GM18517 (cell line): ENCODE measurements around the gene FCN1.

Experiments
- ATAC-seq: cut with Tn5 transposase; IDR thresholded peaks from one replicate; pipeline ENCODE4 v1.9.1; 2021; ENCODE audit warnings: mild to moderate bottlenecking, moderate library complexity; ENCODE audit not compliant: unreplicated experiment

FCN1 gene

DNA sequence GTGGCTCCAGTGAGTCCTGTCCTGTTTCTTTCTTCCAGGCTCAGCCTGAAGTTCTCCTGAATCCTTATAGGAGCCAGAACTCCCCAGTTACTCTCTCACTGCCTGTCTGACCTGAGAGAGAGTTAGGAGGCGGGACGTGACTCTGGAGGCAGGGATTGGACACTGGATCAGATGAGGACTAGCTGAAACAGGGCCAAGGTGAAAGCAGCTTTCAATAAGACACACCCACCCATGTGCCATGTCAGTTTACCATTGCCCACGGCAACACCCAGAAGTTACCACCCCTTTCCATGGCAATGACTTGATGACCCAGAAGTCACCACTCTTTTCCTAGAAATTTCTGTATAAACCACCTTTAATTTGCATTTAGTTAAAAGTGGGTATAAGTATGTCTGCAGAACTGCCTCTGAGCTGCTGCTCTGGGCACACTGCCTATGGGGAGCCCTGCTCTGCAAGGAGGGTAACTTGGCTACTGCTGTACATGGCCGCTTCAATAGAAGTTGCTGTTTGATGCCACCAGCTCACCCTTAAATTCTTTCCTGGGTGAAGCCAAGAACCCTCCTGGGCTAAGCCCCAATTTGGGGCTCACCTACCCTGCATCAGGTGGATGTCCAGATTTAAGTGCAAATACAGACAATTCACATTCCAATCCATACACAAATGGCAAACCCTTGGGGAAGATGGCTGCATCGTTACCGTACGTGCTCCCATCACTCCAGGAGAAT is 23.4 kb downstream of the FCN1 start:
- no peak for ATAC-seq

DNA sequence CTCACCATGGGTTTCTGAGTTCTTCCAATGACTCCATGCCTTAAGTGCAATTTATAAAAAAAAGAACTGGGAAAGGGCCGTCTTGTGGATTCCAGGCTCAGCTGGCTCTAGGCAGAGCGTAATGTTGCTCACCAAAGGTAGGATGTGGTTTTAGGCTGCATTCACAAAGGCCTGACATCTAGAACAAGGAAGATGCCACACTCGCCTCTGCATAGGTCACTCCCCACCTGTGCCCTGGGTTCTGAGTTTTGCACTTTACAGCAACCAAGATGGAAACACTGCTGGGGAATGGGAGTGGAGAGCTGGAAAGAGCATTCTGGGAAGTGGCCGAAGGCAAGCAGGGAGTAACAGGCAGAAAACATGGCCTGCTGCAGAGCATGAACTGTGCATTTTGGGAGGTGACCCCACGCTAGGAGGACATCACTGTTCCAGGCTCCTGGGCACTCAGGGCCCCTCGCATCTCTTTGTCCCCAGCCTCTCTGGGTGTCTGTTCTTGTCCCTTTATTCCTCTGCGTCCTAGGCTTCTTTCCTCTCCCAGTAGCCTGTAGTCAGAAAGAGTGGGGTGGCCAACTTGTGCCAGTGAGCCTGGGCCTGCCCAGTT is 24.8 kb downstream of the FCN1 start:
- ATAC-seq: no peak

DNA sequence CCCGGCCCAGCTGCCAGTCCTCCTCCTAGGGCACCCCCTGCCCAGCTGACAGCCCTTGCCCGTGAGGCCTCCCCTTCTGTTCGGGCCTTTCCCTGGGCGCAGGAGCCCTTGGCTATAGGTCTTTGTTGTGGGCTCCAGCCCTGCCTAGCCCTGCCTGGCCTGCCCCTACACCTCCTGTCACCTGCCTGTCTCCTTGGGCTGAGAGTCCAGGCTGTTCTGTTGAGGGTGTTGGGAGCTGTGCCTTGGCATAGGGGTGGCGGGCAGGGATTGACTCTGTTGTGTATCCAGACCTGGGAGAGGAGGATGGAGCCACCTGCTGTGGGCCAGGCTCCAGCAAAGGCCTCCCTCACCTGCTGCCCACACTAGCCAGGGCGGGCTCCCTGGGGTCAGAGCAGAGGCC is 25.5 kb downstream of the FCN1 start:
- ATAC-seq: no peak

DNA sequence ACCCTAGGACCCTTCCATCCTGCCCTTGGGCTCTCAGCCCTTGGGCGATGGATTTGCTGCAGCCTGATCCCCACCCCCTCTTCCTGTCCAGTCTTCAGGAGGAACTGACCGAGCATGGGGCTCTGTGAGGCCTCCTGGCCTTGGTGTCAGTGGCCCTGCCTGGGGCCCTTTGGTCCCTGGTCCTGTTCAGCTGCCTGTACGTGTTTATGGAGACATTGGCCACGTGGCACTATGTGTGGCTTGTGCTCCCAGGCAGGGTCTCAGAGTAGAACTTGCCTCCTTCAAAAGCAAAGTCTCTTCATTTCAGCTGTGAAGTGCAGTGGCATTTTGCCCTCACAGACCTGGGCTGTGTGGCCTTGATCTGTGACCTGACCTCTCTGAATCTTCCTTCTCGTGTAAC is 26.0 kb downstream of the FCN1 start:
- no peak for ATAC-seq

DNA sequence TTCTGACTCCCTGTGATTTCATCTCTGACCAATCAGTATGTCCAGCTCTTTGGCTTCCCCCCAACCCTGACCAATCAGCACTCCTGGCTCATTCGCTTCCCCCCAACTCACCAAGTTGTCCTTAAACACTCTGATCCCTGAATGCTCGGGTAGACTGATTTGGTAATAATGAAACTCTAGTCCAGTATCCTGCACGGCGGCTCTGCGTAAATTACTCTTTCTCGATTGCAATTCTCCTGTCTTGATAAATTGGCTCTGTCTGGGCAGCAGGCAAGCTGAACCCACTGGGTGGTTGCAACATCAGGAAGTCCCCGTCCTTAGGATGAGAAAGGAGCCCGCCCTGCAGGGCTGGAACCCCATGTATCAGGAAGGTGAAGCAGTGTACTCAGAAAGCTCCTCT is 26.7 kb downstream of the FCN1 start:
- ATAC-seq: no peak

DNA sequence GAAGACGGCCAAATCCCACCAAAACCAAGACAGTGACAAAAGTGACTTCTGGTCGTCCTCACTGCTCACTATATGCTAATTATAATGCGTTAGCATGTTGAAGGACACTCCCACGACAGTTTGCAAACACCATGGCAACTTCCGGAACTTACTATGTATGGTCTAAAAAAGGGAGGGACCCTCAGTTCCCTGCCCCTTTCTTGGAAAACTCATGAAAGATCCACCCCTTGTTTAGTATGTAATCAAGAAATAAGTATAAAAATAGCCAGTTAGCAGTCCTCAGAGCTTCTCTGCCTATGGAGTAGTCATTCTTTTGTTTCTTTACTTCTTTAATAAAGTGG is 27.6 kb downstream of the FCN1 start:
- ATAC-seq: no peak

DNA sequence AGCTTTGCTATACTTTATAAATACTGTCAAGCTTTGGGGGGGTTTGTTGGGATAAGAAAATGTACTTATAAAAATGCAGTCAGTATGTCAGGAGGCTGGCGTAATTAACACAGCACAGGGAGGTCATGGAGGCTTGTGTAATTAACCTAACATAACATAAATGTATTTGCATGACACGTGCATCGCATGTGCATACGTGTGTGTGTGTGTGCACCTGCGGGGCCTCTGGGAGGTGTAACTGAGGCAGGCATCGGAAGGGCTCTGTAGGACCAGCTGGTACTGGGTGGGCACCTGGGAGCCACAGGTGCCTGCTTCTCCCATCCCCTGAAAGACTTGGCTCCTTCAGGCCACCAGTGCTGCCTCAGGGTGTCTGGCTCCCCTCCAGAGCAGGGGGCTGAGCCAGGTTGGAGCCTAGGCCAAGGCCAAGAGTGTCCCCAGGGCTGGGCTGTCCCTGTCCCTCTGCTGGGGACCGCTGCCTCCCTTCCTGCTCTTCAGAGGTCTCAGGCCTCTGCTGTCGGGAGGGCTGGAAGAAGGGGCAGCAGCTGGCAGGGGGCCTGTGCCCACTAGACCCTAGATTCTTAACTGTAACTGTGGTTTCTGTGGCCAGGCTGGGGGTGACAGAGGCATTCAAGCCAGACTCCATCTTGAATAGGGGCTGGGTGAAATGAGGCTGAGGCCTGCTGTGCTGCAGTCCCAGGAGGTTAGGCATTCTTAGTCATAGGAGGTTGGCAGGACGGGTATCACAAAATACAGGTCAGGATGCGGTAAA is 28.1 kb downstream of the FCN1 start:
- ATAC-seq: no peak

DNA sequence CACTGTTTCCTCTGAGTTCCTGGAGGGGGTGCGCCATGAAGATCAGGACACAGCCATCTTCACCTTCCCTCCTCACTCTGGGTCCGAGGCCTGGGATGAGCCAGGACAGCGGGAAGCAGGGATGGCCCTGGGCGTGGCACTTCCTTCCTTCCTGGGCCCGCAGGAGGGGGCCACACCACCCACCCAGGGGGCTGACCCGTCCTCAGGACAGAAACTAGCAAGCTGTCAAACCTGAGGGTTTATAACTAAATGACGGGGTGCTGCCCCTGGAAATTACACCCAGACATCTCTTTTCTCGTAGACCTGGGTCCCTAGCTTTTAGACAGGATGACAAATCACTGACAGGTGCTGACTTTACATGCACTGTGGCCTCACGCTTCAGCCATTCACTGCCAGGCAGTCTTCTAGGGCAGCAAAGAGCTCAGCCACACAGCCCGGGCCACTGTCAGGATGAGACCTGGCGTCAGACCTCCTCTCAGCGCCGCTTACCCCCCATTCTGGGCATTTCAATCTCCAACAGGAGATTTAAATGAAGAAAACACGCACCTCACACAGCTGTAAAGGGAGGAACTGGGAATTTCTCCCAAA is 29.0 kb downstream of the FCN1 start:
- ATAC-seq: no peak

DNA sequence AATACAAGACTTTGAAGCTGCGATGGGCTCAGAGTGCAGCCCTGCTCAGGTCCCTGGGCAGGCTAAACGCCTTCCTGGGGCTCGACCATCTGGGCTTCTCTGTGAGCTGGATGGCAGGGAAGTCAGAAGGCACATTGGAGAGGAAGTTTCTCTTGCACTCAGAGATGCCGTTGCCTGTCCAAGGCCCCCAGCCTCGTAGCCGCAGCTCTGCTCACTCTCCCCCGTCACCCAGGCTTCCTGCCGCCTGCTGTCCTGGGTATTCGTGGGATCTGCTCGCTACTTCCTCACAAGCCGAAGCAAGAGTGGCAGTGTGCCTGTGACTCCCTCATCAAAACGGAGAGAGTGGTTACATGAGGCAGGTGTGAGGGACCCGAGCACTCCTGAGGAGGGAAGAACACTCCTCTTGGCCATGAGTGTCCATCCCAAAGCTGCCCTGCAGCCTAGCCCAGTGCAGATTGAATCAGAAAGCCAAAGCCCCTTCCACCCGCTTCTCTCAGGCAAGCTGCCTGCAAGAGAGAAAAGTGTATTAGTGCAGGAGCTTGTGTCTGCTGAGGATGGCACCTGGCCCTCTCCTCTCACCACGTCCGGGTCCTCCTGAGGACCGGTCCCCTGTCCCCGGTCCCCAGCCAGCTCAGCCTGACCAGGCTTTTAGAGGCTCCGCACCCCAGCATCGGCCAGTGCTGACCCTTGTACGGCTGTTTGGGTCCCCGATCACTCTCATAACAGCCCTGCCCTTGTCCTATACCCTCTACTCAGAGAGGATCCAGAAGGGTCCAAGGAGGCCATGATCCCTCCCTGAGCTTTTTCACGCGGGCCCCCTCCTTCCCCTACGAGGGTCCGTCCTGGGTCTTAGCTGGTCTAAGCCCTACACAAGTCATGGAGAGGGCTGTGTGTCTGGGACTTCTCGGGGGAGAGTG is 29.8 kb downstream of the FCN1 start:
- ATAC-seq: no peak

DNA sequence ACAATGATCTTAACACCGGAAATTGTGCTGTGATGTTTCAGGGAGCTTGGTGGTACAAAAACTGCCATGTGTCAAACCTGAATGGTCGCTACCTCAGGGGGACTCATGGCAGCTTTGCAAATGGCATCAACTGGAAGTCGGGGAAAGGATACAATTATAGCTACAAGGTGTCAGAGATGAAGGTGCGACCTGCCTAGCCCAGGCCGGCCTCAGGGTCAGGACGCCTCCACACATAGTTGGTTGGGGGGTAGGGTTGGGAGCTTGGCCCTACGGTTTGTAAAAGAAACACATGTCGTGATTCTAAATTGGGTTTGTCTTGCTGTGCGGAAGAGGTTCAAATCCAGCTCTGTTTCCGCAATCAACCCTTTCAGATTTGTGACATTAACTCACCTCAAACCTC is 30.5 kb downstream of the FCN1 start:
- ATAC-seq: no peak

DNA sequence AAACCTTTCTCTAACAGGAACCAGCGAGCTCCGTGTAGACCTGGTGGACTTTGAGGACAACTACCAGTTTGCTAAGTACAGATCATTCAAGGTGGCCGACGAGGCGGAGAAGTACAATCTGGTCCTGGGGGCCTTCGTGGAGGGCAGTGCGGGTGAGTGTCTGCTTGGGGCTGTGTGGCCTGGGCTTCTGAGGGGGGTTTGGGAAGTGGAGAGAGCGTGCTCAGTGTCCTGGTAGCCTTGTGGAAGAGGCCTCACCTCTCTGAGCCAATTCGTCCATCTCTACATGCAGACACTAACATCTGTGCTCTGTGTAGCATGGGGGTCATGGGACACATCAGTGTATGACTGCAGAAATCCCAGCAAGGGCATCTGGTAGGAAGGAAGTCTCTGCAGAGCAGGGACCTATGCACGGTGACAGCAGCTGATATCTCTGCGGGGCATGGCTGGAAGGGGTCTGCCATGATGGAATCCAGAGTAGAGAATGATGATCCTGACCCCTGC is 31.2 kb downstream of the FCN1 start:
- ATAC-seq: no peak

DNA sequence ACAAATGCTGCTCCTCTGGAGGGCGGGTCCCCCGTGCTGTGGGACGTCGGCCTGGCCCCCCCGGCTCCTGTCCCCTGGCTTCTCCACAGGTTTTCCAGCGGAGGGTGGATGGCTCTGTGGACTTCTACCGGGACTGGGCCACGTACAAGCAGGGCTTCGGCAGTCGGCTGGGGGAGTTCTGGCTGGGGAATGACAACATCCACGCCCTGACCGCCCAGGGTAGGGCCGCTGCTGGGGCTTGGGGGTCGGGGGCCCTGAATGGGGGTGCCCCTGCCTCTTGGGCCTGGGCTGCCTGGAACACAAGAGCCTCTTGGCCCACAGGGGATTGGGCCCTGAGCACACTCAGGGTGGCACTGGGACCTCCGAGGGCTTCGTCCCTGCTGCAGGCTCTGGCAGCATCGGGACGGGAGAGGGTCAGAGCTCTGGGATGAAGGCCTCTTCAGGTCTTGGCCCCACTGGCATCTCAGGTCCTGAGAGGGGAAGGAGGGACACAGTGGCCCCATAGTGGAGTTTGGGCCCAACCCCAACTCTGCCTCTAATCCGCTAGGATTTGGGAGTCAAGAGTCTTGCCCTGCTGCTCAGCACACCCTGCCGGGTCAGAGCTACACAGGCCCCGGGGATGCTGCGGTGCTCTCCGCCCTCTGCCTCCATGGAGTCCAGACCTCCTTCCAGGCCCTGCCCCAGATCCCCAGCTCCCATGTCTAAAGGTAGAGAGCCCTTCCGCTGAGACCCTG is 31.9 kb downstream of the FCN1 start:
- ATAC-seq: no peak

DNA sequence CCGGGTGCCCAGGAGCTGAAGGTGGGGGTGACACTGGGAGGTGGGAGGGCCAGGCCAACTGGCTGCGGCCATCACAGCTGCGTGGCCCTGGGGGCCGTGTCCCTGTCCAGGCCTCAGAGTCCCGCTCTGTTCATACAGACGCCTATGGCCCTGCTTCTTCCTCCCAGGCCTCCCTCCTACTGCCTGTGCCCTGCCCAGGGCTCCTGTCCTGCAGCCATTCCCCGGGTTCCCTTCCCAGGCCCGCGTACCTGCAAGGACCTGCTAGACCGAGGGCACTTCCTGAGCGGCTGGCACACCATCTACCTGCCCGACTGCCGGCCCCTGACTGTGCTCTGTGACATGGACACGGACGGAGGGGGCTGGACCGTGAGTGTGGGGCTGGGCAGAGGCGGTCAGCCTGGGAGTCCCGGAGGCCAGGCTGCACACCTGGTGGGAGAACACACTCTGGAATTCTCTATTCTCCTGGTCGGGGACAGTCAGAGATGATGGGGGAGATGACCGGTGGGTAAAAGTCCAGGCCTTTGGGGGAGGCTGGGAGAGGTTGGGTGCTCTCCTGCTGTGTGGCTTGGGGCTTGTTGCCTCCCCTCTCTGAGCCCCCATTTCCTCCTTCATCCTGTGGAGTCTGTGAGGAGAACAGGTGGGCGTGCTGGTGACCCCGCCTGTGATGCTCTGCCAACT is 32.6 kb downstream of the FCN1 start:
- ATAC-seq: no peak

DNA sequence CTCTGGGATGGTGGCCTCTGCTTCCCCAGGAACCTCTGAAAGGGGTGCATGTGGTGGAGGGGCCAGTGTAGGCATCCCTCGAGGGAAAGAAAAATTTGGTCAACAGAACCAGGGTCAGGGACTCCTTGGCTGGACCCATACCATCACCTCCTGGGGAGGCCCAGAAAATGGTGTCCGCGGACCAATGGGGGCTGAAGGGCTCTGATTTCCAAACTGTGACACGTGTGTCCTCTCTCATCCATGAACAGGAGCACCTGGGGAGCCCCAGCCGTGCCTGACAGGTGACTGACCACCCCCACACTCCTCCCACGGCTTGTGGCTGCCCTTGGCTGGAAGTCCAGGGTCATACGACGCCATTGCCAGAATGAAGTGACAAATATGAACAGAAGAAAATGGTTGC is 33.2 kb downstream of the FCN1 start:
- ATAC-seq: no peak

DNA sequence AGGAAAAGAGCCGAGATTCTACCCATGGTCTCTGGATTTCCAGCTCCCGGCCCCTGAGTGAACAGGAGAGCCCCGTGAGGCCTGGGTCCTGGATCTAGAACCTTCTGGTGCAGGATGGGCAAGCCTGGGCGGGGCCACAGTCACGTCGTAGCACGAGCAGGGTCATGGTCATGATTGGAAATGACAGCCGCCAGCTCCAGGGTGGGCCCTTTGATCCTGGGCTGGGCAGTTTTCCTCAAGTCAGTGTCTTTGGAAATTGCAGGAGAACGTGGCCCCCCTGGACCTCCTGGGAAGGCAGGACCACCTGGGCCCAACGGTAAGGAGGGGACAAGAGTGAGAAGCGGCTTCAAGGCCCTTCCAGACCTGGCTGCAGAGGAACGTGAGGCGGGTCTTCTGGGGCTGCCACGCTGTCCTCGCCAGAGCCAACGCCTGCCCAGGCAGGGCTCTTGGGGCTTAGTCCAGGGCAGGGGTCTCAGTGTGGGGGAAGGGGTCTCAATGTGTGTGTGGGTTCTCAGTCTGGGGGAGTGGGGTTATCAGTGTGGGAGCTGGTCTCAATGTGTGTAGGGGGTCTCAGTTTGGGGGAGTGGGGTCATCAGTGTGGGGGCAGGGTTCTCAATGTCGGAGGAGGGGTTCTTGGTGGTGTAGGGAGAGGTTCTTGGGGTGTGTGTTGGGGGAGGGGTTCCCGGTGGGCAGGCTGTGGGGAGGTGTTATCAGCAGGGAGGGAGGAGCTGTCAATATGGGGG is 34.5 kb downstream of the FCN1 start:
- no peak for ATAC-seq

DNA sequence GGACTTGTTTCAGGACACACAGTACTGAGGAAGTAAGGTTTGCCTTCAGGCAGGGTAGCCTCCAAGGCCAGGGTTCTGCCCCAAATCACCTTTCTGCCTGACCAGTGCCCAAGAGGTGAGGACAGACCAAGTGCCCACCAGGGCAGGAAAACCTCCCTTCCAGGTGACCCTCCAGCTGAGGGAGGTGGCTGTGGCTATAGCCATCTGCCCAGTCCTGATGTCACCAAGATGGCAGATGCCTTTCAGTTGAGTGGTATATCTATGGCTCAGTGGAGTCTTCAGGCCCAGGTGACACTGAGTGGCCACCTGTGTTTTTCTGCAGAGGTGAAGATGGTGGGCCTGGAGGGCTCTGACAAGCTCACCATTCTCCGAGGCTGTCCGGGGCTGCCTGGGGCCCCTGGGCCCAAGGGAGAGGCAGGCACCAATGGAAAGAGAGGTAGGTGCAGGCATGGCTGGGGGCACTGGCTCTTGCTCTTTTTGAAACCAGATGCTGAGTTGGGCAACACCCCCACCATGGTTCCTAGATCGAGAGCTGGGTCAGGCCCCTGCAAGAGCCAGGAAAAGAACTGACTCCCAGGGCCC is 35.4 kb downstream of the FCN1 start:
- ATAC-seq: no peak

DNA sequence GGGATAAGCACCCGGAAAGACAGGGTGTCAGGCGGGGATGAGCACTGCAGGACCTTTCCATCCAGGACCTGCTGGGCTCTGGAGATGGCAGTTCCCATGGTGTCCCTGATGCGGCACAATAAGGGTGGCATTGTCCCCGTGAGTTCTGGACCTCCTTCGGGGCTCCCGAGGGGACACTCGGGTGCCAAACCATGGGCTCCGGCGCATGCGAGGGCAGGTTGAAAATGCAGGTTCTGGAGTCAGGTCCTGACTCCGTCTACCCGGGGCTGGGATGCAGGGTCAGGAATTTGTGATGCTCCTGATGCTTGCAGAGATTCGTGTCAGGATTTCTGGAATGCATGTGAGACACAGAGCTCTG is 36.4 kb downstream of the FCN1 start:
- no peak for ATAC-seq

DNA sequence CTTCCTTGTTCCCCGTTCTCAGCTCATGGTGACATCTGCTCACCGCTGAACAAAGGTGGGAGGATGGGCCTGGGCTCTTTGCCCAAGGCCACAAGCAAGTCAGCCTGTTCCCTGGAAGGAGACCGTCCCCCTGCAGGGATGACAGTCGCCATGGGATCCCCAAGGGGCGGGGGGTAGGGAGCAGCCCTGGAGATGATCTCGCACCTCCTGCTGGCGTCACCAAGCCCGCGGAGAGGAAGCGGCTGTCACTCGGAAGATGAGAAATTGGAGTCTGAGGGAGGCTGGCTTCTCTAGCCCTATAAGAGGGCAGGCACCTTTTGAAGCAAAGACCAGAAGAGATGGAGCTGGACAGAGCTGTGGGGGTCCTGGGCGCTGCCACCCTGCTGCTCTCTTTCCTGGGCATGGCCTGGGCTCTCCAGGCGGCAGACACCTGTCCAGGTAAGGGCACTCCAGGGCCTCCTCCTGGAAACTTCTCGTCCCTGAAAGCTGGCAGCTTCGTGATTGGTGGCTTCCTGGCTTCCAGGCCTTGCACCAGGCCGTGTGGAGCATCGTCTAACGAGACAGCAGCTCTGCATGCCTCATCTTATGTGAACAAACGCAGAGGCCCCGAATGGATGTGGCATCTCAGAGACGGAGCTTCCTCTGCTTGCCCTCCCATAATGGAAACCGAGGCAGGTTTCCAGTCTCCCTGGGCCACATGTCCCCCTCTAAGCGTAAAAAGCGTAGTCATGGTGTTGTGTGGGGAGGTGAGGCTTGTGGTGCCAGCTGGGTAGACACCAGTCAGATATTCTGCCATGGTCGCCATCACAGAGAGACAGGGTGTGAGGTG is 37.0 kb downstream of the FCN1 start, which contains the start of gene FCN2:
Gene FCN2 (plus strand): TSS at position 327 of the 829 bp plus-strand sequence. CDS start 12 bp downstream, at position 339.
- no peak for ATAC-seq
